AG09319 (cell line): Measurements from ENCODE around the gene CELSR1.

Experiments
- DNase-seq: peaks from one replicate; pipeline ENCODE4 v3.0.0-alpha.2; 2010; ENCODE audit warnings: low read depth; ENCODE audit errors: extremely low read depth
- TF ChIP-seq, protein P1 (sequence below): IDR thresholded peaks from 2 replicates; pipeline ENCODE4 v1.5.1; 2011; ENCODE audit warnings: low read depth, mild to moderate bottlenecking, inconsistent platforms, low read length, moderate library complexity

Gene CELSR1

DNA sequence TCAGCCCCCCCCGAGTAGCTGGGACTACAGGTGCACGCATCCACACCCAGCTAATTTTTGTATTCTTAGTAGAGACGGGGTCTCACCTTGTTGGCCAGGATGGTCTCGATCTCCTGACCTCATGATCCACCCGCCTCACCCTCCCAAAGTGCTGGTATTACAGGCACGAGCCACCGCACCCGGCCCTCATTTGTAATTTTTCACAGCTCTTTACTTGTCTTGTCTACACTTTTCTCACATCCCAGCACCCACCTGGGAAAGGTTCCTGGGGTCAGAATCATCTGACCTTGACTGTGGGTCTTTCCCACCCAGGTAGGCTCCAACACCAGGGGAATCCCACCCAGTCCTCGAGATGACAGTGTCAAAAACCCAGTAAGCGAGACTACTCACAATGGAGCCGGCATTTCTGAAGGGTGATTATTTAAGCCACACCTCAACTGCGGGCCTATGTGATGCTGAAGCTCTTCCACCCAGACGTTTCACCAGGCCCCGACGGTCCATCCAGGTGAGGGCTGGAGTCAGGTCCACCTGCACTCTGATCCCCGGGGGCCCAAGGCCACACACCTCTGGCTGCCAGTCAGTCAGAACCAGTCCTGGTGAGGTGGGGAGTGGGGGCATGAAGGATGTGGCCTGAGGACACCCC is 23.4 kb downstream of the CELSR1 start:
- TF ChIP-seq, protein P1, sequence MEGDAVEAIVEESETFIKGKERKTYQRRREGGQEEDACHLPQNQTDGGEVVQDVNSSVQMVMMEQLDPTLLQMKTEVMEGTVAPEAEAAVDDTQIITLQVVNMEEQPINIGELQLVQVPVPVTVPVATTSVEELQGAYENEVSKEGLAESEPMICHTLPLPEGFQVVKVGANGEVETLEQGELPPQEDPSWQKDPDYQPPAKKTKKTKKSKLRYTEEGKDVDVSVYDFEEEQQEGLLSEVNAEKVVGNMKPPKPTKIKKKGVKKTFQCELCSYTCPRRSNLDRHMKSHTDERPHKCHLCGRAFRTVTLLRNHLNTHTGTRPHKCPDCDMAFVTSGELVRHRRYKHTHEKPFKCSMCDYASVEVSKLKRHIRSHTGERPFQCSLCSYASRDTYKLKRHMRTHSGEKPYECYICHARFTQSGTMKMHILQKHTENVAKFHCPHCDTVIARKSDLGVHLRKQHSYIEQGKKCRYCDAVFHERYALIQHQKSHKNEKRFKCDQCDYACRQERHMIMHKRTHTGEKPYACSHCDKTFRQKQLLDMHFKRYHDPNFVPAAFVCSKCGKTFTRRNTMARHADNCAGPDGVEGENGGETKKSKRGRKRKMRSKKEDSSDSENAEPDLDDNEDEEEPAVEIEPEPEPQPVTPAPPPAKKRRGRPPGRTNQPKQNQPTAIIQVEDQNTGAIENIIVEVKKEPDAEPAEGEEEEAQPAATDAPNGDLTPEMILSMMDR = no peak
- no peak for DNase-seq

DNA sequence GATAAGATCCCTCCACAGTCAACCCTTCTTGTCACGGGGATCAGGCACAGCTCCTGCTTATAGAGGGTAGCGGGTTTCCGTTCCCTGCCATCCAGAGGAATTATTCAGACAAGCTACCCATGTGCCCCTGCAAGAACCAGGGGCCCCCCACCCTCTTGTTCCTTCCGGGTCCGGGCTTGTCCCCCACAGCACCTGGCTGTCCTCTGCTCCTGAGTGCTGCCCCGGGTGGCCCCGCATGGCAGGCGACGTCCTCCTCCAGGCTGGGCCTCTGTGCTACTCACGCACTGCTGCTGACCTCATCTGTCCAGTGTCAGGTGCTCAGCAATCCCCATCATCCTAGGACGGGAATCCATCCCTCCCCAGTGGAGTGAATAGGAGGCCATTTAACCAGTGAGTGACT is 24.7 kb downstream of the CELSR1 start:
- DNase-seq = no peak
- TF ChIP-seq, protein P1 = no peak

DNA sequence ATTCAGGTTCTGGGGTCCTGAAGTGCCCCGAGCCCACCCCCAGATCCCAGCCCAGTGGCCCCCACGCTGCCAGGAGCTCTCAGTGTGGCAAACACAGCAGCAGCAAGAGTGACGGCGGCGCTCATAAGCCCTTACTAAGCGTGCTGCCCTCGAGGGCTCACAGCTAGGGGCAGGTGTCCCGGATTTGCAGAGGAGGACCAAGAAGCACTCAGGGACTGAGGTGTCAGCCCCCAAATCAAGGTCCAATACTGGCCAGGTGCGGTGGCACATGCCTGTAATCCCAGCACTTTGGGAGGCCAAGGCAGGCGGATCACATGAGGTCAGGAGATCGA is 25.4 kb downstream of the CELSR1 start:
- TF ChIP-seq, protein P1 = no peak
- DNase-seq = no peak

DNA sequence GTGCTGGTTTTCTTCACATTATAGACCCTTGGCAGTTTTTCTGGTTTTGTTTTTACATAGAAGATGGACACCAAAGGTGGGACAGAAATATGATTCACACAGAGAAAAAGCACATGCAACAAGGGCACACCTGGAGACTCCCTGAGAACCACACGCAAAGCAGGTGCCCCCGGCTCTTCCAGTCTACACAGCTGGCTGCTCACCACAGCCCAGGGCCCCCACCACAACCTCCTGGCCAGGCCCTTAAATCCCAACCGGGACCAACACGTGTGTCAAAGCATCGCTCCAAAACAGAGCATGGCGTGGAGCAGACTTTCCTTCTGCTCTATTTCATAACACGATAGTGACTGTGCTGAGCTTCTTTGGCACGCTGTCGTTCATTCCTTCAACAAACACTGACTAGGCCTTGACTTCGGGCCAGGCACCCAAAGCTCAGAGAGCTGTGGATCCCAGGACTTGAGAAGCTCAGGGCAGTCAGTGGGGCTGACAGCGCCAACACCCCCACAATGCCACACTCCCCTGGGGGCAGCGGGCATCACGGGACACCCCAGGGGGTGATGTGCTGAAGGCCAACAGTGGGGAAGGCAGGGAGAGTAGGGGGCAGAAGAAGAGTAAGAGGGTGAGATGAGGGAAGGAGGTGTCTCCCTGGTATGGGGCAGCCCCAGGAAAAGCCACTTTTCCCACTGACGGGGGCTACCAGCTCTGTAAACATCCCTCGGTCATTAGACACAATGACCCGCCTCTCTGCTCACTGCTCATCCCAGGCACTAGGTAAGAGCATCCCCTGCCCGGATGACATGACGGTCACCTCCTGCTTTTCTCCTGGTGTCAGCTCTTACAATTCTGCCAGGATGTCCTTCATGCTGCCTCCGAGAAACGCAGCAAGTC is 26.0 kb downstream of the CELSR1 start:
- no peak for DNase-seq
- TF ChIP-seq, protein P1 = no peak

DNA sequence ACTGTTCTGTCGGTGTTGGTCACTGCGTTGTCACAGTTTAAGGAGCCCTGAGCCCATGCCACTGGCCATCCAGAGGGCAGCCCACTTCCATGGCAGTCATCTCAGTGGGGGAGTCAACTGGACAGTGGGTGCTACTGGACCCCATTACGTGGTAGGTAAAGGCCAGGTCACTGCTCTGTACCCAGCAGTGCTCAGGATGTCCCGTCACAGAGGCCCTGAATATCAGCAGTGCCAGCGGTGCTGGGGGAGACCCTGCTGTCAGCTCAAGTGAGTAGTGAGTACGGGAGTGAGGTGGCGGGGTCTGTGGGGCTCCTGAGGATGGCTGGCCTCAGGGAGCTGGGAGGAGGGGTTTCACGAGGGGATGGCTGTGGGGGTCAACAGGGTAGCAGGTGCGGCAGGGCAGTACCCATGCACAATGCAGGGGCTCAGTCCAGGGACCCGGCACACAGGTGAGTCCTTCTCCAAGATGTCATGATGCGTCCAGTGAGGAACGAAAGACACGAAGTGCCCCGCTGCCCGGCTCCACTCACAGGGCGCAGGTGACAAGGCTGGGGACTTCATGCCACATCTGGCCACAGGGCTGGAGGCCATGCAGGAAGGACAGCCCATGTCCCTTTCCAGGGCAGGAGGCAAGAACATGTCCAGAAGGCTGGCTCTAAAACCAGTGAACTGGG is 27.9 kb downstream of the CELSR1 start:
- TF ChIP-seq, protein P1 = no peak
- no peak for DNase-seq

DNA sequence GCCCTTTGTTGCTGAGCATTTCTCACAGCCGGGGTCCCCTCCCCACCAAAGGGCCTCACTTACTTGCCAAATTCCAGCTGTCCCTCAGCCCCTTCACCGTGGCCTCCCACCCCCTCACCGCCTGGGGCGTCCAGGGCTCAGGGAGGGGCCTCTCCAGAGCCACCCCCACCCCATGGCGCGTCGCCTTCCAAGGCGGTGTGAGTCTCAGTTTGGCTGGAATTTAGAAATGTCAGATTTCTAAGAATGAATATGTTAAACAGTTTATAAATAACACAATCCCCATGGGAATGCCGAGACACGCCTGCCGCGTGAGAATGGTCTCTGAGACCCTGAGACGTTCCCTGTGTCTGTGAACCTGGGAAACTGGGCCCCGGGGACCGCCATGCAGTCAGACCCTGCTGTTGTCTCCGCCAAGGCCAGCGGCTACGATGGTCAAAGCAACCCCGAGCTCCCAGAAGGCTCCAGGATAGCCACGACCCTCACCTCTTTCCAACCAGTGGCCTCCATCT is 28.9 kb downstream of the CELSR1 start:
- no peak for DNase-seq
- TF ChIP-seq, protein P1 = no peak
